Measurements from ENCODE around the gene ERLIN1.

- TF ChIP-seq POLR2A (IDR thresholded peaks at IDR 0.05; ENCODE audit: low read depth, low read length), result no peak
- TF ChIP-seq POLR2AphosphoS5 (IDR thresholded peaks at IDR 0.05; ENCODE audit: low read depth, low read length), result no peak
- no peak for TF ChIP-seq TAF1 (IDR thresholded peaks at IDR 0.05; ENCODE audit: borderline replicate concordance, low read depth, low read length)
These were observed 22.4 kb upstream of the ERLIN1 start for GRCh38 chr10:100208276-100208675.
